GM15510 (cell line): ENCODE data around the gene KIF3A.

Experiments used
- POLR2A ChIP-seq: IDR thresholded peaks from 3 replicates; pipeline ENCODE4 v1.6.1; 2011; ENCODE audit warnings: borderline replicate concordance; ENCODE audit not compliant: insufficient read length; ENCODE audit errors: extremely low read depth

Gene KIF3A

DNA sequence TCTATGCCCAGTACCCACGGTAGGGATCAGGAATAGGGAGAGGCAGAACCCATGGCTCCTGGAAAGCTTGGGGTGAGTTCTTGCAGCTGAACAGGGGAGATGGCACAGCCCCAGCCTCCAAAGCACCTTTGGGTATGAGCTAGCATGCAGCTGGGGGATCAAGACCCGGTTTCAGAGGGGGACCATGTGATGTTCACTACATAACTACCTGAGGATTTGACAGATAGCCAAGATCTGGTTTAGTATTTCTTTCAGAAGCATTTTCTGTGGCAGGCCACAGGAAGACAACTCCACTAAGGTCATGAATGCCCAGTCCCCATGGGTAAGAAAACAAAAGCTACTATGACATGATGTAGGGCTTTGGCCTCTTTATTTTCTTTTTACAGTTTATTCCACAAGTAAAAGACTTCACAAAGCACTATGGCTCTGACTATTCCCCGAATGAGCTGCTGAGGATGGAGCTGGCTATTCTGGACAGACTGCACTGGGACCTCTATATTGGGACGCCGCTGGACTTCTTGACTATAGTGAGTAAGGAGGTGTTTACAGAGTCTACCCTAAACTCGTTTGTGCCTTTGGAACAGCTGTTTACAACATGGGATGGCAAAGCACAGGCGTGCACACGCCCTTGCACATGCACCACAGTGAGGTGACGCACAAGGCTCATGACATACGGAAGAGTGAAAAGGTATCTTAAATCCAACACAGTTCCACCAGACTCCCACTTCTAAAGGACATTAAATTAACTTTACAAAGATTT, 13.3 kb upstream of the KIF3A start:
- no peak for TF ChIP-seq POLR2A

DNA sequence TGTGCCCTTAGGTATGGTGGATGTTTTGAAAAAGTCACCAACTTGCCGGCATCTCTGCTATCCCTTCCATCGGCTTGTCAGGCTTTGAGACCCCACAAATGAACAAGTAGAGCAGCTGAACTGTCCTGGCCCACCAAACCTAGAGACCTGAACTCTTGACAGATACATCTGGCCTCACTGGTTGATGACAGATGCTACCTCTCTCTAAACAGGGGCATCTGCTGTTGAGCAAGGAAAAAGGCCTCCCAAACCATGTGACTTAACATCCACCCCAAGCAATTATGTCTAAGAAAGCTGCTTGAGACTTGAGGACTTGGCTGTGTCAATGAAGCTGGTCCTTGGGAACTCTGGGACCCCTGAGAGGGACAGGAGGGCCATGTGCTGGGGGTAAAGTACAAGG, 12.2 kb upstream of the KIF3A start:
- TF ChIP-seq POLR2A, result no peak

DNA sequence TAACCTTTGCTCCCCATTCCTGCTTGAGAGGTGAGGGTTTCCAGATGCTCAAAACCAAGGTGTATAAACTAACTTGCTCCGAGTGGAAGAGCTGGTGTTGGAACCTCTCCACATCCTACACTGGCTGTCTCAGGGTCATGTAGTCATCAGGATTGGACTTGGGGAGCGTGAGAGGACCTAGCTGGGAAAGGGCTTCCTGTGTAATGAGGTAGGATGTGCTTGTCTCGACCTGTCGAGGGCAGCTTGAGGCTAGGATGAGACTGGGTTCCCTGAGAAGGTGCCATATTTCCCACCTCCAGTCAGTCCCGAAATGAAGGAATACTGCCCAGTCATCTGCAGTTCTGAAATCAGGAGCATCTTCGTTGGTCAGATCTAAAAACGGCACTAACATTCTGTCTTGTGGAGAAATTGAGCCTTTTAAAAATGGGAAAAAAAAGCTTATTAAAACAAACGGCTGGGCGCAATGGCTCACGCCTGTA, 11.2 kb upstream of the KIF3A start:
- no peak for TF ChIP-seq POLR2A

DNA sequence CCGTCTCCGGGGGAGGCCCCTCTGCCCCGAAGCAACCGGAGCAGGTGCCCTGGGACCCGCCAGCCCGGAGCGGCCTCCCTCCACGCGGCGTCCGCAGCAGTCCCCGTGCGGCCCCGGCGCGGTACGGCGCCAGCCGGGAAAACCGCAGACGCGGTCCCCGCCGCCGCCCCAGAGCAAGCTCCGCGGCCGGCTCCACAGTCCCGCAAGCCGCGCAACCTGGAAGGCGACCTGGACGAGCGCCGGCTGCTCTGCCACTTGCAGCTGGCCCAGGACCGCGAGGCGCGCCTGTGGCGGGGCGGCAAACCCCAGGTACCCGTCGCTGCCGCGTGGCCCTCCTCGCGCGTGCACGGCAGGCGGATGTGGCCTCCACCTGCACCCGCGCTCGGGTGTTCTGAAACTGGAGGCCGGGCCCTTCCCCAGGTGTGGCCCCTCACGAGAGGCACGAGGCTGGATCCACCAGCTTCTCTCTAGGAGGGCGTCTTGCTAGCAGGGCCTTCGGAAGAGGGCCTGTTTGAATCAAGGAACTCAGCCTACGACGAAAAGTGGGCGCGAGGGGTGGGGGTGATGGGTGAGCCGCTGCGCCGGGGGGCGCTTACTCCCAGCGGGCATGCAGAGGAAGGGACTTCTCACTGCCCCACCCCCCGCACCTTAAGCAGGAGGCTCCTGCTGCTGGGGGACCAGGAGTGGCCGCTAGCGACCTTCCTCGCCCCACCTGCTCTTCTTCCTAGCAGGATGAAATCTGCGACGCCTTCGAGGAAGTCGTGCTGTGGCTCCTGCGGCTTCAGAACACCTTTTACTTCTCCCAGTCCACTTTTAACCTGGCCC, 10.5 kb upstream of the KIF3A start:
- TF ChIP-seq POLR2A, result no peak

DNA sequence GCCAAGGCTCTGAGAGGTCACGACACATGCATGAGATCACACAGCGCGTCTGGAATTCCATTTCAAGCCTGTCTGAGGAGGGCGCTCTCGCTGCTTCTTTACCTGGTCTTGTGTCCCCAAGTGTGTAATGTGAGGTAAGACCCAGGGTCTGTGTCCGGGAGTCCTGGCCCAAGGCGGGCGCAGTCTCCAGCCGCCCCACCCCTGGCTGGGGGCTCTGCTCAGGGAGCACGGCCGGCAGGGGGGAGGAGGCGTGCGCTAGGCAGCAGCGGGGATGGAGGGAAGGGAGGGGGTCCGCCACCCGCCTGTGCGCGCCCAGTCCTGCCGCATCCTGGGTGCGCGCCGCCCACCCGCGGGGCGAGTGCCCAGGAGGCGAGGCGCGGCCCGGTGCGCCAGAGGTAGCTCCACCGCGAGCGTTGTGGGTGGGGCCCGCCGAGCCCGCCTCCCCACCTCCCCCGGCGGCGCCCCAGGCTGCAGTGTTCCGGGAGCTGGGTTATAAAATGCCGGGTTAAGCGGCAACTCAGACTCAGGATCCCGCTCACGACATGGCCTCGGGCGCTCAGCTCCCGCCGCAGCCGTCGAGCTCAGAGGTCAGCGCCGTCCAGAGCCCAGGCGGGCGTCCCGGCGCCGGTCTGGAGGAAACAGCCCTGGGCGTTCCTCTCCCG, 9.7 kb upstream of the KIF3A start, which contains the start of gene CCNI2:
Gene CCNI2, plus strand, starts transcription at position 473 of the 662 bp plus-strand sequence. Its CDS starts 70 bp downstream, at position 543.
- peak; percentile 31 for TF ChIP-seq POLR2A

DNA sequence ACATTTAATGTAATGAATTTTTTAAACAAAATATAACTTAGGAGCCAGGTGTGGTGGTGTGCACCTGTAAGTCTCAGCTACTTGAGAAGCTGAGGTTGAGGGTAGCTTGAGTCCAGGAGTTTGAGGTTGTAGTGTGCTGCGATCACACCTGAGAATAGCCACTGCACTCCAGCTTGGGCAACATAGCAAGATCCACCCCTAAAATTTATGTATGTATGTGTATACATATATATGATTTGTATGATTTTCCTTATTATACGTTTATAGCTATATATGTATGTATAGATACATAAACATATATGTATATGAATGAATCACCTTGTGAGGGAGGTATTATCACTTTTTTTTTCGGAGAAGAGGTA, 9.2 kb upstream of the KIF3A start:
- TF ChIP-seq POLR2A, result no peak

DNA sequence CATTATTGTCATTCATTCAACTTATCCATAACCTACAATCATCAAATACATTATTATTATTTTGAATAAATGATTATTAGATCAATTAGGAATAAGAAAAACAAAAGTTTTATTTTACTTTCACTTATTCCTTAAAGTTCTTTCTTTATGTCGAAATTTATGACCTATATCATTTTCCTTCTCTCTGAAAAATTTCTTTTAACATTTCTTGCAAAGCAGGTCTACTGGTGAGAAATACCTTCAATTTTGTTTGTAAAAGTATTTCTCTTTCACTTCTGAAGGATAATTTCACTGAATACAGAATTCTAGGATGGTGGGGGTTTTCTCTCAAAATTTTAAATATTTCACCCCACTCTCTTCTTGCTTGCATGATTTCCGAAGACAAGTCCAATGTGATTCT, 7.3 kb upstream of the KIF3A start:
- TF ChIP-seq POLR2A, result no peak

DNA sequence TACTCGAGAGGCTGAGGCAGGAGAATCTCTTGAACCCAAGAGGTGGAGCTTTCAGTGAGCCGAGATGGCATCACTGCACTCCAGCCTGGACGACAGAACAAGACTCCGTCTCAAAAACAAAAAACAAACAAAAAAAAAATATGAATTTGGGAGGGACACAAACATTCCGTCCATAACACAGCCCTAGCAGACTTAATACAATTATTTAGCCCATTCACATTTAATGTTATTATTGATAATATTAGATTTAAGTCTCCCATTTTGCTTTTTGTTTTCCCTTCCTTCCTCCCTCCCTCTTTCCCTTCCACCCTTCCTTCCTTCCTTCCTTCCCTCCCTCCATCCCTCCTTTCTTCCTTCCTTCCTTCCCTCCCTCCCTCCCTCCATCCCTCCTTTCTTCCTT, 5.3 kb upstream of the KIF3A start:
- TF ChIP-seq POLR2A, result no peak

DNA sequence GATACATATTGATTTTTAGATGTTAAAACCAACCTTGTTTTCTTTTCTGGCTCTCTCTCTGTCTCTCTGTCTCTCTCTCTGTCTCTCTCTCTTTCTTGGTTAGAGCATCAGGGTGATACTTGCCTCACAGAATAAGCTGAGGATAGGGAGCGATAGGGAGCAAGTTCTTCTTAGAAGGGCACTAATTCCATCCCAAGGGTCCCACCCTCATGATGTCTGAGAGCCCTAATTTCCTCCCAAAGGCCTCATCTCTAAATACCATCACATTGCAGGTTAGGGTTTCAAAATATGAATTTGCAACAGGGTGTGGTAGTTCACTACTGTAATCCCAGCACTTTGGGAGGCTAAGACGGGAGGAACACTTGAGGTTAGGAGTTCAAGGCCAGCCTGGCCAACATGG, 4.8 kb upstream of the KIF3A start:
- no peak for TF ChIP-seq POLR2A

DNA sequence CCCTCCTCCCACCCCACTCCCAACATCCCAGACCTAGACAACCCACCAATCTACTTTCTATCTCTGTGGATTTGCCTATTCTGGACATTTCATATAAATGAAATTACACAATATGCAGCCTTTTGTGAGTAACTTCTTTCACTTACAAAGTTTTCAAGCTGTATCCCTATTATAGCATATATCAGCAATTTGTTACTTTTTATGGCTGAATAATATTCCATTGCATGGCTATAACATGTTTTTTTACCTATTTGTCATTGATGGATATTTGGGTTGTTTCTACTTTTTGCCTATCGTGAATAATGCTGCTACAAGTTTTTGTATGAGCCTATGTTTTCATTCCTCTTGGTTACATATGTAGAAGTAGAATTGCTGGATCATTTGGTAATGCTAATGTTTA, 1.9 kb upstream of the KIF3A start:
- TF ChIP-seq POLR2A, result no peak

DNA sequence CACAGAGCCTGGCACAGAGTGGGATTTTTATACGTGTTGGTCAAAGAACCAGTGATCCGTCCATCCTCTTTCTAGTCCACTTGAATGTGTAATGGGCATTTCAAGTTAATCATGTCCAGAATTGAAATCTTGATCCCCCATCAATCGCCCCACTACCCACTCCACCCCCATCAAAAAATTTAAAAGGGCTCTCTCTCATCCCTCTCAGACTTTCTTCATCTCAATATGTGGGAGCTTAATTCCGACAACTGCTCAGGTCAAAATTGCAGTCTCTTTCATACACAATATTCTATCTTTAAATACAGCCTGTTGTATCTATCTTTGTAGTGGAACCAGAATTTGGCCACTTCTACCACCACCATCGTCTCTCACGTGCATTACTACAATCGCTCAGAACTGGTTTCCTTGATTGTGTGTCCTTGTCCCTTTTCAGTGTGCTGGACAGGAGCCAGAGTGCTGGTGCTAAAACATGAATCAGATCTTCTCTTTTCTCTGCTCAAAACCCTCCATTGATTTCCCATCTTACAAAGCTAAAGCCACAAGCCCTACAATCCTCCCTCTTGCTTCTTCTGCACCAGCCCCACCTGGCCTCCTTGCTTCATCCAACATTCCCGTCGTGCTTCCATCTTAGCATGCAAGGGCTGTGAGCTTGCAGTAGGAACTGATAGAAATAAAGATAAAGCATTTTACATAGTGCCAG, 786 bp upstream of the KIF3A start:
- TF ChIP-seq POLR2A, result no peak

DNA sequence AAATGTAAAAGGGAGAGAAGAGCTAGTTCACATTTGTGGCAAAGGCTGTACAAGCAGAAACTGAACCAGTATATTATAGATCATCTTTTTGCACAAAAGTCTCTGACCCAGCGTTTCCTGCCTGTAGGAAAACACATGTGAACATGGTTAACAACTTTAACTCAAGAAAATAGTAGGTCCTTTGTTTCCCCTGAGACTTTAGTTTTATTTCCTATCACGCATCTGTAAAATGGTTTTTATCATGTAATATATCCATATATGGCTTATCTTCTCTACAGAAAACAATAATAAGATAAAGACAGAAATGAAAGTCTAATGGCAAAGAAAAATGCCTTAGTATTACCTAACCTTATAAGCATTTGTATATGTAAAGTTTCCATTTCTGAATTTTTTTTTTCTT, 2.7 kb downstream of the KIF3A start:
- TF ChIP-seq POLR2A, result no peak

DNA sequence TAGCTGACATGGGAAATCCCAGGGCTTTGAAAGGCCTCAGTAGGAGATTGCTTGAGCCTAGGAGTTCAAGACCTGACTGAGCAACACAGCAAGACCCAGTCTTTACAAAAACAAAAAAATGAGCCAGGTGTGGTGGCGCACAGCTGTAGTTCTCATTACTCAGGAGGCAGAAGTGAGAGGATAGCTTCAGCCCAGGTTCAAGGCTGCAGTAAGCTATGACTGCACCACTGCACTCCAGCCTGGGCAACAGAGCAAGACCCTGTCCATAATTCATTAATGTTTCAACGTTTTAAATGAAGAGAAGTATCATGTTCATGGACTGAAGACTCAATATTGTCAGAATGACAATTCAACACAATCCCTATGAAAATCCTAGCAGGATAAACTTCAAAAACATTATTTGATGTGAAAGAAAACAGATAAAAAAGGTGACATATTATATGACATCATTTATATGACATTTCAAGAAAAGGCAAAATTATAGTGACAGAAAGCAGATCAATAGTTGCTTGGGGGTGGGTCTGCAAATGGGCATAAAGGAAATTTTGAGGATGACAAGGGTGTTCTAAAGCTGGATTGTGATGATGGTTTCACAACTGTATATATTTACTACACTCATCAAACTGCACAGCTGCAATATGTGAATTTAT, 3.7 kb downstream of the KIF3A start:
- no peak for TF ChIP-seq POLR2A

DNA sequence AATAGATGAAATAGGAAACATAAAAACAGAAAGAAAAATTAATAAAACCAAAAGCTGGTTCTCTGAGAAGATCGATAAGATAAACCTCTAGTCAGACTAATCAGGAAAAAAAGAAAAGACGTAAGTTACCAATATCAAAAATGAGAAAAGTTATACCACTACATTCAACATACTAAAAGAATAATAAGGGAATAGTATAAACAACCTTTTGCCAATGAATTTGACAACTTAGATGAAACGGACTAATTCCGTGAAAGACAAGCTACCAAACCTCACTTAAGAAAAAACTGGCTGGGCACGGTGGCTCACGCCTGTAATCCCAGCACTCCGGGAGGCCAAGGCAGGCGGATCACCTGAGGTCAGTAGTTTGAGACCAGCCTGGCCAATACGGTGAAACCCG, 7.5 kb downstream of the KIF3A start:
- TF ChIP-seq POLR2A, result no peak

DNA sequence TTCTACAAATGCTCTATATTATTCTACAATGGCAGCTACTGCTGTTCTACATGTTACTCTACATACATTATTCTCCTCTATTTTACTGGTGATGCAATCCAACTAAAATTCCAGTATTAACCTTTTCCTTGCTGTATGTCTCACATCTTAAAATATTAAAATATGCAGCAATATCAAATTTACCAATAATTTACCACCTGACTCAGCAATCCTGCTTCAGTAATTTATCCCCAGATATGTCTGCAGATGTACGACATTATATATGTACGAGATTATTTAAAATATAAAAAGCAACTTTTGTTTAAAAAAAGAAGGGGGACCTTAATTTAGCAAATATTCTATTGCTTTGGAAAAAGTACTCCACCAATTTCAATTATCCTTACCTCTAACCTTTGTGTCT, 11.6 kb downstream of the KIF3A start:
- TF ChIP-seq POLR2A, result no peak
